Skin epidermis (tissue), 12 donors: ENCODE data around the gene BSG.
A peak's percentile ranks its signal among the peaks of the same experiment; 100 is the strongest.
"Not testable (repeated sequence)": the region's sequence is repeated elsewhere in the genome, so short reads cannot be mapped to it uniquely, and the experiment has no call there.

ENCODE experiments used
- H3K27ac ChIP-seq, 21 experiments: fragments of 200-600 bp; sonication (generic) in 11 of 21; one replicate each; pipeline ENCODE4 v1.5.0; 2020; ENCODE audit warnings: mild to moderate bottlenecking in 3 of 21, inconsistent platforms in 2 of 21, moderate library complexity in 2 of 21
- H3K4me3 ChIP-seq, 7 experiments: fragments of 200-600 bp; sonication (generic) in 2 of 7; one replicate each; pipeline ENCODE4 v1.5.0; 2020; ENCODE audit warnings: inconsistent platforms in 2 of 7, mild to moderate bottlenecking in 2 of 7, moderate library complexity in 1 of 7

Gene BSG

DNA sequence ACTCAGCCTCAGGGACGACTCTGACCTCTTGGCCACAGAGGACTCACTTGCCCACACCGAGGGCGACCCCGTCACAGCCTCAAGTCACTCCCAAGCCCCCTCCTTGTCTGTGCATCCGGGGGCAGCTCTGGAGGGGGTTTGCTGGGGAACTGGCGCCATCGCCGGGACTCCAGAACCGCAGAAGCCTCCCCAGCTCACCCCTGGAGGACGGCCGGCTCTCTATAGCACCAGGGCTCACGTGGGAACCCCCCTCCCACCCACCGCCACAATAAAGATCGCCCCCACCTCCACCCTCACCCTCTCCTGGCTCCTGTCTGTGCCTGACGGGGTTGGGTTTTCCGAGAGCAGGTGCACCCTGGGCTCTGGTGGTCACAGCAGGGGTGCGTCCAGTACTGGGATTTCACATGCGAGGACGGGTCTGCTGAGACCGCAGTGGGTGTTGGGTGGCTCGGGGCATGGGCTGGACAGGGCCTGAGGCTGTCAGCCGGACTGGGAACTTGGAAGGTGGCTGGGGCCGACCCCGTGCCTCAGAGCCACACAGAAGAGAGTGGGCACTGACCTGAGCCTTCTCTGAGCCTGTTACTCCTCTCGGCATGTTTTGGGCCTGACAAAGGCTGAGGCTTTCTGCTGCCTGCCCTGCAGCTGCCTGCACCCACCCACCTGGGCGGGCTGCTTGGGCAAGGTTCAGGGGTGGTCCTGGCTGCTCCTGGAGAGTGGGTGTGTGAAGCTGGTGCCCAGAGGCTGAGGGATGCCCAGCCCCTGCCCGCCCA is 11.0 kb downstream of the BSG start:
- Histone ChIP-seq H3K27ac (no peak overlapping the region), H3K4me3 (no peak overlapping the region)

DNA sequence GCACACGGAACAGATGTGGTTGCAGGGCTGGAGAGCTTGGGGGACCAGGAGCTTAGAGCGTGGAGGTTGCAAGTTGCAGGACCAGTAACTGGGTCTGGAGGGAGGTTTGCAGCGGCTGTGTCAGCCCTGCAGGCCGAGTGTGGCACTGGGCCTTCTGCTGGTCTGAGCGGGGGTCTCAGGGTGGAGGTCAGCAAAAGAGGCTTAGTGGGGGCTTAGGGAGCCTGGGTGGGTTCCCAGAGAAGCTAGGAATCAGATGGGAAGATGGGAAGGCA is 11.5 kb downstream of the BSG start:
- Histone ChIP-seq H3K4me3 (no peak overlapping the region), H3K27ac (no peak overlapping the region)

DNA sequence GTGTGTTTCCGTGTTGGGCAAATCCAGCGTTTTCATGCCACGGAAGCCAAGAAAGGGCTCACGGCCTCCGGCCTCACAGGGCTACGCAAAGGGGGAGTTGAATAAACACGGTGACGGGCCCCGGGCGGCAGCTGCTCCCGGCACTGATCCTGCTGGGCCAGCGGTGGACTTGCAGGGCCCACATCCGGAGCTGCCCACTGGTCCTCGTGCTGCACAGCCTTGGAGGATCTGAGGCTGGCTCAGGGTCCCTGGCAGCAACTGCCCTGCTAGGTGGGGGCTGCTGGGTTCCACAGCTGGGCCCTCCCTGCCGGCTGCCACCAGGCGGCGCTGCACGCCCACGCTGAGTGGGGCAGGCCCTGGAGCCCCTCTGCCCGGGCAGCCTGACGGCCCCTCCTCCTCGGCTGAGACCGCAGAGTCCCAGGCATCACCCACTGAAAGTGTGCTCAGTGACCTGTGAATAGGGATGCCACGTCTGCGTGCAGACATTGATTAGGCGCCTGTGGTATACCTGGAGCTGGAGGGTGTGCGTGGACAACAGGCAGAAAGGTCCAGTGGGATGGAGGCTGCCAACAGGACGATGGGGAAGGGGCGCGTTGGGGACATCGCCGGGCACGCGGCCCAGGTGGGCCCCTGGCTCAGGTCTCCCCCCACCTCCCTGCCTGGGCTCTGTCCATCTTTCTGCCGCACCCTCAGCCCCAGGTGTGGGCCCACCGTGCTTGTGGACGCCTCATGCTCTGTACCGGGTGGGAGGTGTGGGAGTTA is 12.0 kb downstream of the BSG start:
- Histone ChIP-seq H3K27ac (no peak overlapping the region), H3K4me3 (no peak overlapping the region)

DNA sequence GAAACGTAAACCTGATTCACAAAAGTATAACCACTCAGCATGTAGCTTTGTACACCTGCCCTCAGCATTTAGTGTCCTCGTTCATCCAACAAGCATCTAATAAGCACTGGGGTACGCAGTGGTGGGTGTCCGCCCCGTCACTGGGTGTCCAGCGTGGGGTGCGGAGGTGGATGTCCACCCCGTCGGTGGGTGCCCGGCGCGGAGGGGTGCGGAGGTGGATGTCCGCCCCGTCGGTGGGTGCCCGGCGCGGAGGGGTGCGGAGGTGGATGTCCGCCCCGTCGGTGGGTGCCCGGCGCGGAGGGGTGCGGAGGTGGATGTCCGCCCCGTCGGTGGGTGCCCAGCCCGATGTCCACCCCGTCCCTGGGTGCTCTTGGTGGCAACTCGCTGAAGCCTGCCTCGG is 12.8 kb downstream of the BSG start:
- not testable (repeated sequence) for H3K27ac ChIP-seq, H3K4me3 ChIP-seq

DNA sequence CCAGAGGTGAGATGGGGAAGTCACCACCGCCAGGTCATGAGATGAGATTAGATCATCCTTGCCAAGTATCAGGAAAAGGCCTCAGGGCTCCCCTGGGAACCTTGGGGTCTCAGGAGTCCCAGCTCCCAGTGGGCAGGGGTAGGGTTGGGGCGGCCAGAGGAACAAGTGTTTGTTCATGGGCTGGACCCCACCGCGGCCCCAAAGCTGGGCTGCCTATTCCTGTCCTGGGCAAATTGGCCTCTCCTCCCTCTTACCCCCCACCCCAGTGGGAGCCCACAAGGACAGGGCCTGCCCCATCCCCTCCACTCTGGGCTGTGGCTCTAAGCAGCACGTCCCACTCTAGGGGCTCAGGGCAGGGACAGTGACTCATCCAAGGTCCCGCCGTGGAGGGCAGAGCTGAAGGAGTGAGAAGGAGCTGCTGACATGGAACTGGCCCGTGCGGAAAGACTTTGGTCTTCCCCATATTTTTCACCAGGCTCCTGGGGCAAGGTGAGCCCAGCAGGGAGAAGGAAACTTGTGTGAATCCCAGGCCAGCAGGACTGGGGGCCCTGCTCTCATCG is 13.2 kb downstream of the BSG start:
- Histone ChIP-seq H3K27ac (no peak overlapping the region), H3K4me3 (no peak overlapping the region)

DNA sequence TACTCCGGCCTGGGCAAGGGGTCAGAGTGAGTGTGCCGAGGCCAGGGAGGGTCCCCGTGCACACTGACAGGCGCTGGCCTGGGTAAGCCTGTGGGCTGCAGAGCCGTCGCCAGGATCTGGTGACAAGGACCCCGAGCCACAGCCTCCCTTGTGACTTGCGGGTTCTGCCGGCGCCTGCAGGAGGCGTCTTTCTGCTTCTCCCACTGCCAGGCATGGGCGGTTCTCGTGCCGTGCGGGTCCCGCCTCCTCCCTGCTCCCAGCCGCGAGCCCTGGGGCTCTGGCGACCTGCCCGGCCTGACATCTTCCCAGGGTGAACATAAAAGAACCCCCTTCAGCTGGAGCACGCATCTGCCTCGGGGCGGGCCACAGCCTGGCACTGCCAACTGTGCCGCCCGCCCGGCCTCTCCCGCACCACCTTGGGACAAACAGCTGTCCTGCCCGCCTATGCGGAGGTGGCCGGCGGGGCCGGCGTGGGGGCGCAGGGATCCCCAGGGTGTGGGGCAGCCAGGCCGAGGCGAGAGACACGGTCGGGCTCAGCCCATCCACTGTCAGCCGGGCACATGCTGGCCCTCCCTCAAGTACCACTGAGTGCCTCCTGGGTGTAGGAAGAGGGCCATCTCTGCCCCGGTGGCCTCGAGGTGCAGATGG is 15.8 kb downstream of the BSG start:
- Histone ChIP-seq H3K4me3 (no peak overlapping the region), H3K27ac (no peak overlapping the region)

DNA sequence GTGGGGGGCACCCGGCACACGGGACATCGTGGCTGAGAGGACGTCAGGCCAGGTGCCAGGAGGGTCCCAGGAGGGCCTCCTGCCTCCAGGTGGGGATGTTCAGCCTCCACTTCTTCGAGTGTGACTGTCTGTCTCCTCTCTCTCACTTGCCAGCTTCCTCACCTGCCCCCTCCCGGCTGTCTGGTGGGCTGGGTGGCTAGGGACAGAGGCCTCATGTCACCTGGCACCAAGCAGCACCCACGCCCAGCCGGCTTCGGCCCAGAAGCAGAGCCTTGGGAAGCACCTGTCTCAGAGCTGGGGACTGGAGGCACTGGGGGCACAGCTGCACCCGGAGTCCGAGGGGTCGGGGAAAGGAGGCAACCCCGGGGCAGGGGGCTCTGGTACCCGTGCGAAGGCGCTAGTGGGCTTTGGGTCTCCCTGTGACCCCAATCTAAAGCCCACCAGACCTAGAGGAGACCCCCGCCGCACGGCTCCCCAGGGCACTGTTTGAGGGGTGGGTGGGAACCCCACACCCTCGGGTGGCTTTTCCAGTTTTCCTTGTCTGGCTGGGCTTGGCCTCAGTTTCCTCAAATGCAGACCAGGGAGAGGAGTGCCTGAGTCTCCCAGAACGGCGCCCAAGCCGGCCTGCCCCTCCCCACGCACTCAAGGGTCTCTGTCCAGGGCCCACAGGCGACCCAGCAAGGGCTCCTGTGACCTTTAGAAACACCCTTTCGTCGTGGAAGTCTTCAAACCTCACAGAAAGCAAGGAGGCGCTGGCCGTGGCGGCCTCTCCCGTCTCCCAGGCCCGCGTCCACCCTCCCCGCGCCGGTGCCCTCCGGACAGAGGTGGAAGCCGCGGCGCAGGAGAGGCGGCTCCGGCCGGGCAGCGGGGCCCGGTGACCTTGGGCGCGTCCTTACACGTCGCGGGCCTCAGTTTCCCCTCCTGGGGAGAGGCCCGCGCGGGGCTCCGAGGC is 16.6 kb downstream of the BSG start:
- no peak overlapping the region for H3K27ac ChIP-seq
- H3K4me3 ChIP-seq = peak overlapping the region in 1 of 7 experiments; percentile 22

DNA sequence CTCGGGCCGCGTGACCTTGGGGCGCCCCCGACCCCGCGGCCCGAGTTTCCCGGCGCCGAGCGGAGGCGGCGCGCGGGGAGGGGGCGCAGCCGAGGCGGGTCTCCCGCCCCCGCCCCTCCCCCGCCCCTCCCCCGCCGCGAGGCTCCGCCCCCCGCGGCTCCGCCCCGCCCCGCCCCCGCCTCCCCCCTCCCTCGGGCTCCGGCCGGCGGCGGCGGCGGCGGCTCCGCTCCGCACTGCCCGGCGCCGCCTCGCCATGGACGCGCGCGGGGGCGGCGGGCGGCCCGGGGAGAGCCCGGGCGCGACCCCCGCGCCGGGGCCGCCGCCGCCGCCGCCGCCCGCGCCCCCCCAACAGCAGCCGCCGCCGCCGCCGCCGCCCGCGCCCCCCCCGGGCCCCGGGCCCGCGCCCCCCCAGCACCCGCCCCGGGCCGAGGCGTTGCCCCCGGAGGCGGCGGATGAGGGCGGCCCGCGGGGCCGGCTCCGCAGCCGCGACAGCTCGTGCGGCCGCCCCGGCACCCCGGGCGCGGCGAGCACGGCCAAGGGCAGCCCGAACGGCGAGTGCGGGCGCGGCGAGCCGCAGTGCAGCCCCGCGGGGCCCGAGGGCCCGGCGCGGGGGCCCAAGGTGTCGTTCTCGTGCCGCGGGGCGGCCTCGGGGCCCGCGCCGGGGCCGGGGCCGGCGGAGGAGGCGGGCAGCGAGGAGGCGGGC is 17.4 kb downstream of the BSG start, which contains the start of gene HCN2:
HCN2 (plus strand) TSS at position 189 of the 703 bp plus-strand sequence; CDS start at position 254, 65 bp downstream.
- no peak within 1 kb of the TSS for H3K27ac ChIP-seq
- peak within 1 kb of the TSS in 3 of 7 experiments; percentile 8 to 22 (median 22) for H3K4me3 ChIP-seq

DNA sequence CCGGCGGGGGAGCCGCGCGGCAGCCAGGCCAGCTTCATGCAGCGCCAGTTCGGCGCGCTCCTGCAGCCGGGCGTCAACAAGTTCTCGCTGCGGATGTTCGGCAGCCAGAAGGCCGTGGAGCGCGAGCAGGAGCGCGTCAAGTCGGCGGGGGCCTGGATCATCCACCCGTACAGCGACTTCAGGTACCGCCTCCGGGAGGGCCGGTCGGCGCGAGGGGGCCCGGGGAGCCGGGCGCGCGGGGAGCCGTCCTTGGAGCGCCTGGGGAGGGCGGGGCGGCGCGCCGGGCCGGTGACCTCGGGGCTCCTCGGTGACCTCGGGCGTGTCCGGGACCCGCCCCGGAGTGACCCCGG is 18.0 kb downstream of the BSG start:
- no peak overlapping the region for H3K27ac ChIP-seq
- peak overlapping the region in 3 of 7 experiments; percentile 8 to 22 (median 22) for H3K4me3 ChIP-seq

DNA sequence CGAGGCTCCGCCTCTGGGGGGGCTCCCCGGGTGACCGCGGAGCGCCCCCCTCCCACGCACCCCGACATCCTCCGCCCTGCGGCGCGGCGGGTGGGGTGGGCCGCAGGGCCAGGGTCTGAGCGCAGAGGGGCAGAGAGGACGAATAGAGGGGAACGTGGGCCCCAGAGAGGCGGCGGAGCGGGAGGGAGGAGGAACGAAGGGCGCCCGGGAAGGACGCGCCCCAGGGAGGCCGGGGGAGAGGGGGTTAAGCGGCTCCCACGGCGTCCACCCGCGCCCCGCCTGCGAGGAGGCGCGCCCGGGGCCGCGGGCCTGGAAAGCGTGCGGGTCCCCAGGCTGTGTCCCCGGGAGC is 18.3 kb downstream of the BSG start:
- H3K4me3 ChIP-seq = peak overlapping the region in 3 of 7 experiments; percentile 8 to 22 (median 22)

DNA sequence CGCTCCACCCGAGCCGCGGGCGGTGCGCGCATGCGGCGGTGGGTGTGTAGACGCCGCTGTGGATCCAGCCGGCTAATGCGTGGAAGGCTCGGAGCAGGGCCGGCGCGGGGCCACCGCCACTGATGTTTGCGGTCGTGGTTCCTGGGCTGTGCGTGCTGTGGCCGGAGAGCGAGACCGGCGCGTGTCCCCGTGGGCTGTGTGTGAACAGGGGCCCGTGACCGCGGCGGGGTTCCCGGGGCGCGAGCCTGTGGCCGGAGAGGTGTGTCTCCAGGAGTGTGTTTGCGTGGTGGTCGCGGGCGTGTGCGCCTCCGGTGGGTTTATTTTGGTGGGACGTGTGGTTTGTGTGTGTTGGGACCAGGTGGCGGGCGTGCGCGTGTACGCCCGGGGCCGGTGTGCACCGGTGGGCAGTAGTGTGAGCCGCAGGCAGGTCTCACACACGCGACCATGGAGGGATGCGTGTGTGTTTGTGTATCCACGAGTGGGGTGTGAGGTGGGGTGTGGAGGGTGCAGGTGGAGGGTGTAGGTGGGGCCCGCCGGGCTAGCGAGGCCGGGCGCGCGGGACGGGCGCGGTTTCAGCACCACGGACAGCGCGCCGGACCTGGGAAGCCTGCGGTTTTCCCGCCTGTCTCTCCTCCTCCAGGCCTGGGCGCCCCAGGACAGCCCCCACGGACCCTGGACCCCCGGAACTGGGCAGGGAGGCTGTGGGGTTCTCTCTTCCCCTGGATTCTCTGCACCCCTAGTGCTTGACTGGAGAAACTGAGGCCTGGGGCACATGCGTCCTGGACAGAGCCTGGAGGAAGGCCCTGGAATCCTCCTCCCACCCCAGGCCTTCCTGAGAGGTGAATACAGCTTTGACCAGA is 18.9 kb downstream of the BSG start:
- Histone ChIP-seq H3K4me3 (peak overlapping the region in 1 of 7 experiments; percentile 22), H3K27ac (no peak overlapping the region)

More for the DNA sequence above, 18.3 kb downstream of the BSG start:
- H3K27ac ChIP-seq = no peak overlapping the region

DNA sequence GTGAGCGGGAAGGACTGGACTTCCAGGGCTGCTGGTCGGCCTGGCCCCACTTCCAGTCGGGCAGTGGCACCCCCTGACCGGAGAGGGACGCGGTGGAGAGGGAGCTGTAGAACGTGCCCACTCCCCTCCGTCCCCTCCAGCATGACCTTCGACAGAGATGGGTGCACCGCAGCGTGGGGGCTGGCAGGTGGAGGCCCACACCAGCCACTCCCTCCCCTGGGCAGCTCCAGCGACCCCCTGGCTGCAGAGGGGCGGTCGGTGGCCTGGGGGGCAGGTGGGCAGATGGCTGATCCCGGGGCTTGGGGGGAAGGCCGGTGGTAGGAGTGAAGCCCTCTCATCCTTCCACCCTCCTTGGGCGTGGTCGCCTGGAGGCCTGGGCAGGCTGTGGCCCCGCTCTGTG is 19.7 kb downstream of the BSG start:
- Histone ChIP-seq H3K27ac (no peak overlapping the region), H3K4me3 (no peak overlapping the region)

DNA sequence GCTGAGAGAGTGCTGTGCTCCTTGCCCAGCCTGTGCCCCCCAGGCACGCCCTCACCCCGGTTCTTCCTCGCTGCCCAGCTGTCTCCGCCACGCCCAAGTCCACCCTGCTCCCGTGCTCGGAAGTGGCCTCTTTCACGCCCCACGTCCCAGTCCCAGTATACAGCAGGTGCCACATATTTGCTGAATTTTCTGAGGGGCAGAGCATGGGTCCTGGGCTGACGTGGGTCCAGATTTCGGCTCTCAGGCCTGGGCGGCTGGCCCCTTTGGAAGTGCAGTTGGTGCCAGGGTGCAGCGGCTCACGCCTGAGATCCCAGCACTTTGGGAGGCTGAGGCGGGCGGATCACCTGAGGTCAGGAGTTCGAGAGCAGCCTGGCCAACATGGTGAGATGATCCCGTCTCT is 20.7 kb downstream of the BSG start:
- no peak overlapping the region for H3K4me3 ChIP-seq
- no peak overlapping the region for H3K27ac ChIP-seq

DNA sequence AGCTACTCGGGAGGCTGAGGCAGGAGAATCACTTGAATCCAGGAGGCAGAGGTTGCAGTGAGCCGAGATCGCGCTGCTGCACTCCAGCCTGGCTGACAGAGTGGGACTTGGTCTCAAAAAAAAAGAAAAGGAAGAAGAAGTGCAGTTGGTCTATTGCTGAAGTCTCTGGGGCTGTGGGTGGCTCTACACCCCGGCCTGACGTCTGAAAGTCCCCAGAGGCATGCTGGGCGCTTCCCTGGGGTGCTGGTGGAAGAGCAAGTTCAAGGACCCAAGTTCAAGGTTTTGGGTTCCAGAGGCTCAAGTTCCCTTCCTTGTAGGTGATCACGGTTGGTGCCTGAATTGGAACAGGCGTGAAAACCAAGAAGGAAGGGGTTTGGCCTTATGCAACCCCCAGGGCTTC is 21.1 kb downstream of the BSG start:
- no peak overlapping the region for H3K4me3 ChIP-seq

DNA sequence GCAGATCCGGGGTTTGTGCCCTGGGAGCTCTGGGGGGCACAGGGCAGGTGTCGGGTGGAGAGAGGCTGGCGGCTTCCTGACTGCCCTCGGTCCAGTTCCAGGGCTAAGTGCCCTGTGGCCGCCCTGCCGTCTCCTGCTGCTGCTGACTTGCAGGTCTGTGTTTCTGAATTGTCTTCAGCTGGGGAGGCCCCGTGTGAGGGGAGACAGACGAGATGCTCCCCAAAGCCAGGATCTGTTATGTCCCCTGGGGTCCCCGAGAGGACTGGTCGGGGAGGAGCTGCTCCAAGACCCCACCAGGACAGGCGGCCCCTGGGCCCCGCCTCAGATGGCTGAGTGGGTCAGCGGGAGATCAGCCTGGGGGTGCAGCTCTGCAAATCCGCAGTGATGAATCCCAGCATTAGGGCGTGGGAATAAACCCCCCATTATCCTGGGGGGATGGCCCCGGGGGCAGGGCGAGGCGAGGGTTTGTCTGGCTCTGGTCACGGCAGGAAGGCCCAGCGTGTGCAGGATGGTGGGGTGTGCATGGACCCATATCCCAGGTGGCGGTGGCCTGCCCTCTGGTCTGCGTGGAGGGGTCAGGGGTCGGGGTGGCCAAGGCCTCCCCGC is 22.0 kb downstream of the BSG start:
- H3K27ac ChIP-seq = no peak overlapping the region
- no peak overlapping the region for H3K4me3 ChIP-seq

More for the DNA sequence above, 21.1 kb downstream of the BSG start:
- no peak overlapping the region for H3K27ac ChIP-seq

DNA sequence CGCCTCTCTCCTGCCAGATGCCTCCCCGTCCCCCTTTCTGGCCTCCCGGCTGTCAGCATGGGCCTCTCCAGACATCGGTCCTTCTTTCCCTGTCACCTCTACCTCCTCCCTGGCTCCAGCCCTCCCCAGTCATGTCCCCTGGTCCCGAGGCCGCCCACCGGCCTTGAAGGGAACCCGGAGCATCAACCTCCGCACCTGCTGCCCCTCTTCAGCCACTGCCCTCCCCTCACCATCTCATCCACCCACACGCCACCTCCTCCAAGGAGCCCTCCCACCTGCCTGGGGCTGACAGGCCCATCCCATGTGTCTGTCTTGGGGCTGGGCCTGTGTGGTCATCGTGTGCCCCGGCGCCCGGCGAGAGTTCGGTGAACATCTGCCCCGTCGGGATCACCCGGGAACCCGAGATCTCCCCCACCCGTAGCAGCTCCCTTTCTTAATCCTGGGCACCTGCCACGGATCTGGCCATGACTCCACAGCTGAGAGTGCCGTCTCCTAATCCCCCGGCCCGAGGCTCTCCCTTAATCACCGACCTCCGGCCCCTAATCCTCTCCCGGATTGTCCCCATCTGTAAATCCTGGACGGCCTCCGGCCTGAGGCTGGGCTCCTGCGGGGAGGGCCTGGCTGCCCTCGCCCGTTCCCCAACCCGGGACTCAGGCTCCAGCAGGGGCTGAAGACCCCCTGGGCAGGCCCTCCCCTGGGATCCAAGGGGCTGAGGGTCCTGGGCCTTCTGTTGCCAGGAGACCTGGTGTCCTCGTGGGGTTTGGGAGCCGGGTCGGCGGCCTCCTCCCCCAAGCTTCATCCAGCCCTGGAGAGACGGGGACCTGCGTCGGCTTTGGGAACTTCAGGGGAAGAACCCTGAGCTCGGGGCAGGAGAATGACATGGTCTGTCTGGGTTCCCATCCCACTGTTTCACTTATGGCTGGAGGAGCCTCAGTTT is 23.2 kb downstream of the BSG start:
- no peak overlapping the region for H3K4me3 ChIP-seq
- H3K27ac ChIP-seq = no peak overlapping the region

DNA sequence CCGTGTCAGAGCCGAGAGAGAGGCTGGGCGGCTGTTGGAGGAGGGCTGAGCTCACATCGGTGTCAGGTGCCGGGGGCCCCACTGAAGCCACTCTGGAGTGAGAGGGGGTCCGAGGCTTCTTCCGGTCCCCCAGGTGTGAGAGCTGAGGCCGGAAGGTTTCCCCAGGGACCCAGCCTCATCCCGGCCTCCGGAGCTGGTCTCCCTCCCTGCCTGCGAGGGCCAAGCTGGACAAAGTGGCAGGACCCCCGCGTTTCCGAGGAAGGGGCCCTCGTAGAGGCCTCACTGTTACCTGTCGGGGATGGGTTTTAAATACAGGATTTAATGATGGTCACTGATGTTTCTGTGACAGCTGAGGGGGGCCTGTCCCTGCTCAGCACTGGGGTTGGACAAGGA is 23.9 kb downstream of the BSG start:
- H3K27ac ChIP-seq = no peak overlapping the region
- no peak overlapping the region for H3K4me3 ChIP-seq
